ENCODE results near the gene GGA3. TPM values are rescaled to one million over a fixed set of nuclear protein-coding genes. Genes with fewer than 3 reads are reported as not detected.

The GGA3 gene
- total RNA-seq, 1 donor, result 14.2 TPM

GRCh38 chr17:75242461-75243042 is 18.9 kb downstream of the GGA3 start:
- no peak for DNase-seq (ENCODE audit: low read depth)

DNA sequence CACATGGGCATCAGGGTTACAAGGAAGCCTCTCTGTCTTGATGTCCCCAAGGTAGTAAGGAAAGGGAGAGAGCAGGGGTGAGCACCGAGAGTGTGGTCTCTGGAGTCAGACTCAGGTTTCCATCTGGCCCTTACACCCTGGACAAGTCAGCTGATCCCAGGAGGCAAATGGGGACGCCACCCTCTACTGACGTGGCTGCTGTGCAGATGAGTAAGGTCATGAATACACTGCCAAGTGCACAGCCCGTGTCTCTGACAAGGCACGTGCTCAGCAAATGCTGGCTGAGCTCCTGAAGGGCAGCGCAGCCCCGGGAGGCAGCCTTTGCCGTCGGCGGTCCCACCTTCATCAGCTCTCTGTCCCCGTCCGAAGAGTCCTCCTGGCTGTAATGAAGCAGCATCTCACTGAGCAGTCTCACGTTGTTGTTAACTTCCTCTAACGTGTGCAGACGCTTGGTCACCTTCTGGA is 19.4 kb downstream of the GGA3 start:
- H3K4me3 ChIP-seq (ENCODE audit: low read depth, low read length), result no peak overlapping the region
- peak; percentile 39 for DNase-seq (ENCODE audit: low read depth)
- TF ChIP-seq, protein P1, sequence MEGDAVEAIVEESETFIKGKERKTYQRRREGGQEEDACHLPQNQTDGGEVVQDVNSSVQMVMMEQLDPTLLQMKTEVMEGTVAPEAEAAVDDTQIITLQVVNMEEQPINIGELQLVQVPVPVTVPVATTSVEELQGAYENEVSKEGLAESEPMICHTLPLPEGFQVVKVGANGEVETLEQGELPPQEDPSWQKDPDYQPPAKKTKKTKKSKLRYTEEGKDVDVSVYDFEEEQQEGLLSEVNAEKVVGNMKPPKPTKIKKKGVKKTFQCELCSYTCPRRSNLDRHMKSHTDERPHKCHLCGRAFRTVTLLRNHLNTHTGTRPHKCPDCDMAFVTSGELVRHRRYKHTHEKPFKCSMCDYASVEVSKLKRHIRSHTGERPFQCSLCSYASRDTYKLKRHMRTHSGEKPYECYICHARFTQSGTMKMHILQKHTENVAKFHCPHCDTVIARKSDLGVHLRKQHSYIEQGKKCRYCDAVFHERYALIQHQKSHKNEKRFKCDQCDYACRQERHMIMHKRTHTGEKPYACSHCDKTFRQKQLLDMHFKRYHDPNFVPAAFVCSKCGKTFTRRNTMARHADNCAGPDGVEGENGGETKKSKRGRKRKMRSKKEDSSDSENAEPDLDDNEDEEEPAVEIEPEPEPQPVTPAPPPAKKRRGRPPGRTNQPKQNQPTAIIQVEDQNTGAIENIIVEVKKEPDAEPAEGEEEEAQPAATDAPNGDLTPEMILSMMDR (IDR thresholded peaks at IDR 0.05; ENCODE audit: insufficient read depth, low read depth, low read length), result no peak

More at GRCh38 chr17:75242461-75243042, 18.9 kb downstream of the GGA3 start:
- TF ChIP-seq, protein P1 (IDR thresholded peaks at IDR 0.05; ENCODE audit: insufficient read depth, low read depth, low read length), result no peak
- no peak overlapping the region for H3K4me3 ChIP-seq (ENCODE audit: low read depth, low read length)

- no peak overlapping the region for H3K4me3 ChIP-seq (ENCODE audit: low read depth, low read length)
- no peak for DNase-seq (ENCODE audit: low read depth)
- TF ChIP-seq, protein P1 (IDR thresholded peaks at IDR 0.05; ENCODE audit: insufficient read depth, low read depth, low read length), result no peak
These were observed 19.9 kb downstream of the GGA3 start for GRCh38 chr17:75241502-75241901.

DNA sequence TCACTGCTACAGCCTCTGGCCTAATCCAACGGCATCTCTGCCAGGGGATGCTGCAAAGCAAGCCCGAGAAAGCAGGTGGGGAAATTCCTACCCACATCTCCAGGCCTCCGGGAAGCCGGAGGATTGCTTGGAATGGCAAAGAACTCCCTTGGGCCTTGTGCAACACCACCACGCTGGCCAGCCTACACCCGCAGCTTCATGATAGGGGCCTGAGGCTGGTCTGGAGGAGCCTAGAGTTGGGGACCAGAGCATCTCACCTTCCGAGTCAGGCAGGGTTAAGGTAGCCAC is 20.3 kb downstream of the GGA3 start:
- no peak overlapping the region for H3K4me3 ChIP-seq (ENCODE audit: low read depth, low read length)
- TF ChIP-seq, protein P1 (IDR thresholded peaks at IDR 0.05; ENCODE audit: insufficient read depth, low read depth, low read length), result no peak
- DNase-seq (ENCODE audit: low read depth), result peak; percentile 25

GRCh38 chr17:75240394-75241142 is 20.8 kb downstream of the GGA3 start:
- DNase-seq (ENCODE audit: low read depth), result peak; percentile 39

GRCh38 chr17:75239778-75240393 is 21.5 kb downstream of the GGA3 start:
- no peak for DNase-seq (ENCODE audit: low read depth)
- TF ChIP-seq, protein P1 (IDR thresholded peaks at IDR 0.05; ENCODE audit: insufficient read depth, low read depth, low read length), result no peak
- H3K4me3 ChIP-seq (ENCODE audit: low read depth, low read length), result no peak overlapping the region

More at GRCh38 chr17:75240394-75241142, 20.8 kb downstream of the GGA3 start:
- TF ChIP-seq, protein P1 (IDR thresholded peaks at IDR 0.05; ENCODE audit: insufficient read depth, low read depth, low read length), result peak; percentile 84
- H3K4me3 ChIP-seq (ENCODE audit: low read depth, low read length), result no peak overlapping the region
